HepG2 (cell line): ENCODE measurements around the gene MAGI1. TPM values are rescaled to one million over a fixed set of nuclear protein-coding genes. Genes with fewer than 3 reads are reported as not detected.

ENCODE experiments used
- EHMT2 ChIP-seq: fragments of 200-600 bp; sonication (generic); IDR thresholded peaks from 2 replicates; pipeline ENCODE4 v1.7.0; 2017; ENCODE audit warnings: antibody characterized with exemption, low read depth, low read length, borderline replicate concordance
- FOXA1 ChIP-seq, 2 experiments: fragments of 450-650 bp in 1 of 2; sonication (generic) in 1 of 2; formaldehyde crosslinking in 1 of 2; IDR thresholded peaks; 2 replicates each; pipeline versions ENCODE4 v1.4.0 to v1.6.1; 2016 to 2020; ENCODE audit warnings: missing genetic modification reagents in 1 of 2
- KLF16 ChIP-seq, 2 experiments: sonication (generic) in 1 of 2; formaldehyde crosslinking in 1 of 2; IDR thresholded peaks; 2 replicates each; pipeline versions ENCODE4 v1.6.1 to v1.8.0; 2016 to 2023; ENCODE audit warnings: missing genetic modification reagents in 2 of 2, missing compliant biosample characterization in 1 of 2
- KLF9 ChIP-seq: IDR thresholded peaks from 2 replicates; pipeline ENCODE4 v1.6.1; 2016; ENCODE audit warnings: low read depth
- MIXL1 ChIP-seq: IDR thresholded peaks from 2 replicates; pipeline ENCODE4 v1.6.1; 2016
- NFATC3 ChIP-seq: sonication (generic); formaldehyde crosslinking; IDR thresholded peaks from 2 replicates; pipeline ENCODE4 v1.5.1; 2020; ENCODE audit warnings: mild to moderate bottlenecking, missing genetic modification reagents
- ONECUT2 ChIP-seq: sonication (generic); formaldehyde crosslinking; IDR thresholded peaks from 2 replicates; pipeline ENCODE4 v1.4.0; 2020; ENCODE audit warnings: missing genetic modification reagents
- RXRB ChIP-seq: IDR thresholded peaks from 2 replicates; pipeline ENCODE4 v1.6.1; 2016; ENCODE audit warnings: borderline replicate concordance, missing genetic modification reagents, missing compliant biosample characterization
- SMAD3 ChIP-seq: sonication (generic); formaldehyde crosslinking; IDR thresholded peaks from 2 replicates; pipeline ENCODE4 v1.4.0; 2020; ENCODE audit warnings: missing genetic modification reagents
- TRIM24 ChIP-seq: sonication (generic); formaldehyde crosslinking; IDR thresholded peaks from 2 replicates; pipeline ENCODE4 v1.8.0; 2022; ENCODE audit warnings: mild to moderate bottlenecking, missing genetic modification reagents
- ZNF292 ChIP-seq: sonication (generic); formaldehyde crosslinking; IDR thresholded peaks from 2 replicates; pipeline ENCODE4 v1.8.1; 2022; ENCODE audit warnings: mild to moderate bottlenecking, low read depth, missing genetic modification reagents, borderline replicate concordance
- ZNF549 ChIP-seq: sonication (generic); formaldehyde crosslinking; IDR thresholded peaks from 2 replicates; pipeline ENCODE4 v1.5.0; 2020; ENCODE audit warnings: missing genetic modification reagents
- ZNF570 ChIP-seq: sonication (generic); formaldehyde crosslinking; IDR thresholded peaks from 2 replicates; pipeline ENCODE4 v1.4.0; 2020; ENCODE audit warnings: mild to moderate bottlenecking, missing genetic modification reagents, borderline replicate concordance
- ZNF678 ChIP-seq: sonication (generic); formaldehyde crosslinking; IDR thresholded peaks from 2 replicates; pipeline ENCODE4 v1.4.0; 2020; ENCODE audit warnings: mild to moderate bottlenecking, missing genetic modification reagents
- polyA plus RNA-seq, 8 experiments: library from polyadenylated mRNA; depleted of rRNA in 3 of 8; stranded (reverse) in 7 of 8; unstranded in 1 of 8; fragments of >200 nt; fragmentation: Illumina TruSeq in 4 of 8; extraction: Trizol in 4 of 8; gene quantifications; 2 replicates each; pipeline versions ENCODE4 v1.2.1 to v1.2.3, GENCODE V29; 2011 to 2016; ENCODE audit warnings: low read depth in 4 of 8, missing spikeins in 1 of 8, mixed read lengths in 1 of 8; ENCODE audit not compliant: insufficient read depth in 1 of 8
- total RNA-seq, 5 experiments: library from RNA; depleted of rRNA; stranded (reverse); fragments of >200 nt; fragmentation: Illumina TruSeq; extraction: Trizol; gene quantifications; 2 replicates each; pipeline ENCODE4 v1.2.3, GENCODE V29; 2016; ENCODE audit warnings: low read depth in 1 of 5
- TF ChIP-seq, protein P1 (sequence below): sonication (generic); formaldehyde crosslinking; IDR thresholded peaks from 2 replicates; pipeline ENCODE4 v1.8.1; 2023; ENCODE audit warnings: mild to moderate bottlenecking, moderate library complexity, missing genetic modification reagents
- TF ChIP-seq, protein P2 (sequence below): sonication (generic); formaldehyde crosslinking; IDR thresholded peaks from 2 replicates; pipeline ENCODE4 v1.5.0; 2020; ENCODE audit warnings: mild to moderate bottlenecking, missing genetic modification reagents
- TF ChIP-seq, protein P3 (sequence below): sonication (generic); formaldehyde crosslinking; IDR thresholded peaks from 2 replicates; pipeline ENCODE4 v1.4.0; 2020; ENCODE audit warnings: missing genetic modification reagents
- TF ChIP-seq, protein P4 (sequence below), 2 experiments: sonication (generic) in 1 of 2; formaldehyde crosslinking in 1 of 2; IDR thresholded peaks; 2 replicates each; pipeline versions ENCODE4 v1.5.1 to v1.6.1; 2011 to 2020; ENCODE audit warnings: borderline replicate concordance in 1 of 2, low read depth in 1 of 2, low read length in 1 of 2, mild to moderate bottlenecking in 1 of 2, missing genetic modification reagents in 1 of 2, moderate library complexity in 1 of 2
- TF ChIP-seq, protein P5 (sequence below): IDR thresholded peaks from 2 replicates; pipeline ENCODE4 v1.6.1; 2012; ENCODE audit warnings: inconsistent platforms
- TF ChIP-seq, protein P6 (sequence below): sonication (generic); formaldehyde crosslinking; IDR thresholded peaks from 2 replicates; pipeline ENCODE4 v1.4.0; 2020; ENCODE audit warnings: missing genetic modification reagents
- TF ChIP-seq, protein P7 (sequence below): sonication (generic); formaldehyde crosslinking; IDR thresholded peaks from 2 replicates; pipeline ENCODE4 v1.5.0; 2020; ENCODE audit warnings: missing genetic modification reagents

MAGI1 gene
- total and polyA plus RNA-seq, 2 of the 13 experiments (the other 11 are each of a cell fraction or from before 2014, with no cell fraction given): 22.2 to 26.0 TPM

DNA sequence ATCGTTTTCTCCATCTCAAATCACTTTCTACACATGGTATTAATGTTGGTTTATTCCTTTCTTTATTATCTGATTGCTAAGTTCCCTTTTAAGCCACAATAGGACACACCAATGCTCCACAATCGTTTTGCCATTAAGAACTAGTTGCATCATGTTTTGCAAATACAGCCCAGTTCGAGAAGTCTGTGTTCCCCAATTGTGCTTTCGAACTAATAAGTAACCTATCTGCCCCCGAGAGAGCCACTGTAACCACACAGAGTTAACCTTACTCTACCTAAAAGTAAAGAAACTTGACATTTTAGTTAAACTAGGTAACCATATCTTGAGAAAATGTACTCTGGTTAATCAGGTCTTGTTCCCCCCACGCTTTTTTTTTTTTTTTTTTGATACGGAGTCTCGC is 39.1 kb downstream of the MAGI1 start (continued):
- TF ChIP-seq MIXL1 (0 out of 2 replicates have a peak, but pooled peaks have one; percentile 22), ZNF292 (CRISPR knock-in tag) (0 out of 2 replicates have a peak, but pooled peaks have one; percentile 58), NFATC3 (CRISPR knock-in tag) (no peak), SMAD3 (CRISPR knock-in tag) (no peak), EHMT2 (no peak), KLF9 (CRISPR knock-in tag) (no peak), ONECUT2 (no peak), ZNF570 (CRISPR knock-in tag) (no peak), KLF16 (CRISPR knock-in tag; IDR thresholded peaks at IDR 0.05) (no peak), ZNF678 (CRISPR knock-in tag) (no peak), RXRB (0 out of 2 replicates have a peak, but pooled peaks have one; percentile 17), TRIM24 (CRISPR knock-in tag) (no peak), ZNF549 (CRISPR knock-in tag) (no peak), FOXA1 (IDR thresholded peaks at IDR 0.05) (no peak), FOXA1 (CRISPR knock-in tag; IDR thresholded peaks at IDR 0.05) (no peak)
- TF ChIP-seq, protein P1, sequence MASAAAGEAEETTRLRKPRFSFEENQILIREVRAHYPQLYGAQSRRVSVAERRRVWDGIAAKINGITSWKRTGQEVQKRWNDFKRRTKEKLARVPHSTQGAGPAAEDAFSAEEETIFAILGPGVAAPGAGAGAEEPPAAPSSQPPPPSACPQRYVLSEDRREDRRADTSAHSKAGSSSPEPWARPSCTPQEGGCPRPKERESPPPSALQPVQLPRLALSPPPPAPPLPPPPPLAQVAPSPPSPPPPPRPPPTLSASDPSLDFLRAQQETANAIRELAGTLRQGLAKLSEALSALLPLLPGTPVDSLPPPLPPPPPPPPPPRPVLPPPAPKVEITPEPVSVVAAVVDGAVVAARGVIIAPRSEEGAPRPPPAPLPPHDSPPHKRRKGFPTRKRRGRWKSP (CRISPR knock-in tag): no peak
- TF ChIP-seq, protein P2, sequence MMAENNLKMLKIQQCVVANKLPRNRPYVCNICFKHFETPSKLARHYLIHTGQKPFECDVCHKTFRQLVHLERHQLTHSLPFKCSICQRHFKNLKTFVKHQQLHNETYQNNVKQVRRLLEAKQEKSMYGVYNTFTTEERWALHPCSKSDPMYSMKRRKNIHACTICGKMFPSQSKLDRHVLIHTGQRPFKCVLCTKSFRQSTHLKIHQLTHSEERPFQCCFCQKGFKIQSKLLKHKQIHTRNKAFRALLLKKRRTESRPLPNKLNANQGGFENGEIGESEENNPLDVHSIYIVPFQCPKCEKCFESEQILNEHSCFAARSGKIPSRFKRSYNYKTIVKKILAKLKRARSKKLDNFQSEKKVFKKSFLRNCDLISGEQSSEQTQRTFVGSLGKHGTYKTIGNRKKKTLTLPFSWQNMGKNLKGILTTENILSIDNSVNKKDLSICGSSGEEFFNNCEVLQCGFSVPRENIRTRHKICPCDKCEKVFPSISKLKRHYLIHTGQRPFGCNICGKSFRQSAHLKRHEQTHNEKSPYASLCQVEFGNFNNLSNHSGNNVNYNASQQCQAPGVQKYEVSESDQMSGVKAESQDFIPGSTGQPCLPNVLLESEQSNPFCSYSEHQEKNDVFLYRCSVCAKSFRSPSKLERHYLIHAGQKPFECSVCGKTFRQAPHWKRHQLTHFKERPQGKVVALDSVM: no peak
- TF ChIP-seq, protein P3, sequence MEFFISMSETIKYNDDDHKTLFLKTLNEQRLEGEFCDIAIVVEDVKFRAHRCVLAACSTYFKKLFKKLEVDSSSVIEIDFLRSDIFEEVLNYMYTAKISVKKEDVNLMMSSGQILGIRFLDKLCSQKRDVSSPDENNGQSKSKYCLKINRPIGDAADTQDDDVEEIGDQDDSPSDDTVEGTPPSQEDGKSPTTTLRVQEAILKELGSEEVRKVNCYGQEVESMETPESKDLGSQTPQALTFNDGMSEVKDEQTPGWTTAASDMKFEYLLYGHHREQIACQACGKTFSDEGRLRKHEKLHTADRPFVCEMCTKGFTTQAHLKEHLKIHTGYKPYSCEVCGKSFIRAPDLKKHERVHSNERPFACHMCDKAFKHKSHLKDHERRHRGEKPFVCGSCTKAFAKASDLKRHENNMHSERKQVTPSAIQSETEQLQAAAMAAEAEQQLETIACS (CRISPR knock-in tag): no peak
- TF ChIP-seq, protein P4, sequence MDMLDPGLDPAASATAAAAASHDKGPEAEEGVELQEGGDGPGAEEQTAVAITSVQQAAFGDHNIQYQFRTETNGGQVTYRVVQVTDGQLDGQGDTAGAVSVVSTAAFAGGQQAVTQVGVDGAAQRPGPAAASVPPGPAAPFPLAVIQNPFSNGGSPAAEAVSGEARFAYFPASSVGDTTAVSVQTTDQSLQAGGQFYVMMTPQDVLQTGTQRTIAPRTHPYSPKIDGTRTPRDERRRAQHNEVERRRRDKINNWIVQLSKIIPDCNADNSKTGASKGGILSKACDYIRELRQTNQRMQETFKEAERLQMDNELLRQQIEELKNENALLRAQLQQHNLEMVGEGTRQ (IDR thresholded peaks at IDR 0.05; ENCODE audit: low read depth, low read length): no peak
- TF ChIP-seq, protein P4 (CRISPR knock-in tag; IDR thresholded peaks at IDR 0.05; ENCODE audit: borderline replicate concordance): no peak
- TF ChIP-seq, protein P5, sequence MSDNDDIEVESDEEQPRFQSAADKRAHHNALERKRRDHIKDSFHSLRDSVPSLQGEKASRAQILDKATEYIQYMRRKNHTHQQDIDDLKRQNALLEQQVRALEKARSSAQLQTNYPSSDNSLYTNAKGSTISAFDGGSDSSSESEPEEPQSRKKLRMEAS: no peak
- TF ChIP-seq, protein P6, sequence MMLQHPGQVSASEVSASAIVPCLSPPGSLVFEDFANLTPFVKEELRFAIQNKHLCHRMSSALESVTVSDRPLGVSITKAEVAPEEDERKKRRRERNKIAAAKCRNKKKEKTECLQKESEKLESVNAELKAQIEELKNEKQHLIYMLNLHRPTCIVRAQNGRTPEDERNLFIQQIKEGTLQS (CRISPR knock-in tag): peak; percentile 34; the same call in 1 of the 2 replicates
- TF ChIP-seq, protein P7, sequence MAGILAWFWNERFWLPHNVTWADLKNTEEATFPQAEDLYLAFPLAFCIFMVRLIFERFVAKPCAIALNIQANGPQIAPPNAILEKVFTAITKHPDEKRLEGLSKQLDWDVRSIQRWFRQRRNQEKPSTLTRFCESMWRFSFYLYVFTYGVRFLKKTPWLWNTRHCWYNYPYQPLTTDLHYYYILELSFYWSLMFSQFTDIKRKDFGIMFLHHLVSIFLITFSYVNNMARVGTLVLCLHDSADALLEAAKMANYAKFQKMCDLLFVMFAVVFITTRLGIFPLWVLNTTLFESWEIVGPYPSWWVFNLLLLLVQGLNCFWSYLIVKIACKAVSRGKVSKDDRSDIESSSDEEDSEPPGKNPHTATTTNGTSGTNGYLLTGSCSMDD (CRISPR knock-in tag): no peak
